Astrocyte (in vitro differentiated cells and primary cell): ENCODE data around the gene SMIM5. TPM values are rescaled to one million over a fixed set of nuclear protein-coding genes. Genes with fewer than 3 reads are reported as not detected.
"Not testable (repeated sequence)": the region's sequence is repeated elsewhere in the genome, so short reads cannot be mapped to it uniquely, and the experiment has no call there.

Experiments
- DNase-seq: peaks from one replicate; pipeline ENCODE4 v3.0.0-alpha.2; 2010; ENCODE audit warnings: low read depth
- FAIRE-seq: peaks from 2 replicates; lab custom pipeline; 2011; peaks lifted over from hg19 to GRCh38; lab: Jason Lieb, UNC
- H2AFZ ChIP-seq: 2 replicates; pipeline ENCODE4 v1.6.0; 2012; ENCODE audit warnings: low read depth, low read length, inconsistent platforms
- H3K27ac ChIP-seq: 2 replicates; pipeline ENCODE4 v1.5.1; 2011; ENCODE audit warnings: low read depth, low read length, inconsistent platforms
- H3K27me3 ChIP-seq: 2 replicates; pipeline ENCODE4 v1.6.0; 2011; ENCODE audit warnings: low read length, inconsistent platforms; ENCODE audit not compliant: insufficient read depth
- H3K36me3 ChIP-seq: 2 replicates; pipeline ENCODE4 v1.5.1; 2011; ENCODE audit warnings: low read length, inconsistent platforms; ENCODE audit not compliant: insufficient read depth
- H3K4me1 ChIP-seq: 2 replicates; pipeline ENCODE4 v1.5.1; 2011; ENCODE audit warnings: low read length, inconsistent platforms; ENCODE audit not compliant: insufficient read depth
- H3K4me2 ChIP-seq: 2 replicates; pipeline ENCODE4 v1.6.0; 2012; ENCODE audit warnings: low read length, inconsistent platforms
- H3K4me3 ChIP-seq: 2 replicates; pipeline ENCODE4 v1.5.1; 2011; ENCODE audit warnings: low read depth, mild to moderate bottlenecking, low read length, inconsistent platforms; ENCODE audit not compliant: insufficient read depth
- H3K79me2 ChIP-seq: 2 replicates; pipeline ENCODE4 v1.6.0; 2012; ENCODE audit warnings: mild to moderate bottlenecking, low read length, inconsistent platforms; ENCODE audit not compliant: insufficient read depth
- H3K9ac ChIP-seq: 2 replicates; pipeline ENCODE4 v1.6.0; 2012; ENCODE audit warnings: mild to moderate bottlenecking, low read length, inconsistent platforms
- H3K9me3 ChIP-seq: 2 replicates; pipeline ENCODE4 v1.5.1; 2012; ENCODE audit warnings: low read depth, mild to moderate bottlenecking, low read length, inconsistent platforms; ENCODE audit not compliant: insufficient read depth
- H4K20me1 ChIP-seq: 2 replicates; pipeline ENCODE4 v1.6.0; 2012; ENCODE audit warnings: low read length, inconsistent platforms; ENCODE audit not compliant: insufficient read depth
- H3K27ac Mint-ChIP-seq: one replicate; pipeline ENCODE4 v1.8.0; 2021; ENCODE audit warnings: mild to moderate bottlenecking, mixed read lengths; ENCODE audit not compliant: unreplicated experiment
- H3K27me3 Mint-ChIP-seq: one replicate; pipeline ENCODE4 v1.8.0; 2021; ENCODE audit warnings: low read depth, mixed read lengths; ENCODE audit not compliant: unreplicated experiment
- H3K36me3 Mint-ChIP-seq: one replicate; pipeline ENCODE4 v1.8.0; 2021; ENCODE audit warnings: low read depth, mixed read lengths; ENCODE audit not compliant: unreplicated experiment
- H3K4me1 Mint-ChIP-seq: one replicate; pipeline ENCODE4 v1.8.0; 2021; ENCODE audit warnings: low read depth, mixed read lengths; ENCODE audit not compliant: unreplicated experiment
- H3K4me3 Mint-ChIP-seq: one replicate; pipeline ENCODE4 v1.8.0; 2021; ENCODE audit warnings: mild to moderate bottlenecking, moderate library complexity, mixed read lengths; ENCODE audit not compliant: unreplicated experiment
- H3K9me3 Mint-ChIP-seq: one replicate; pipeline ENCODE4 v1.8.0; 2021; ENCODE audit warnings: mild to moderate bottlenecking, mixed read lengths; ENCODE audit not compliant: unreplicated experiment
- EZH2 ChIP-seq: IDR thresholded peaks from 2 replicates; pipeline ENCODE4 v1.6.1; 2012; ENCODE audit warnings: mild to moderate bottlenecking, low read length, inconsistent platforms; ENCODE audit not compliant: insufficient read depth
- total RNA-seq: library from RNA; stranded (reverse); gene quantifications from 2 replicates; pipeline ENCODE4 v1.2.1, GENCODE V29; 2021
- TF ChIP-seq, protein P1 (sequence below): IDR thresholded peaks from 2 replicates; pipeline ENCODE4 v1.5.1; 2011; ENCODE audit warnings: low read depth, mild to moderate bottlenecking, inconsistent platforms, low read length, moderate library complexity; ENCODE audit not compliant: insufficient read depth

SMIM5 gene
- total RNA-seq, 1 donor from 2014 or later: 0.07 TPM

DNA sequence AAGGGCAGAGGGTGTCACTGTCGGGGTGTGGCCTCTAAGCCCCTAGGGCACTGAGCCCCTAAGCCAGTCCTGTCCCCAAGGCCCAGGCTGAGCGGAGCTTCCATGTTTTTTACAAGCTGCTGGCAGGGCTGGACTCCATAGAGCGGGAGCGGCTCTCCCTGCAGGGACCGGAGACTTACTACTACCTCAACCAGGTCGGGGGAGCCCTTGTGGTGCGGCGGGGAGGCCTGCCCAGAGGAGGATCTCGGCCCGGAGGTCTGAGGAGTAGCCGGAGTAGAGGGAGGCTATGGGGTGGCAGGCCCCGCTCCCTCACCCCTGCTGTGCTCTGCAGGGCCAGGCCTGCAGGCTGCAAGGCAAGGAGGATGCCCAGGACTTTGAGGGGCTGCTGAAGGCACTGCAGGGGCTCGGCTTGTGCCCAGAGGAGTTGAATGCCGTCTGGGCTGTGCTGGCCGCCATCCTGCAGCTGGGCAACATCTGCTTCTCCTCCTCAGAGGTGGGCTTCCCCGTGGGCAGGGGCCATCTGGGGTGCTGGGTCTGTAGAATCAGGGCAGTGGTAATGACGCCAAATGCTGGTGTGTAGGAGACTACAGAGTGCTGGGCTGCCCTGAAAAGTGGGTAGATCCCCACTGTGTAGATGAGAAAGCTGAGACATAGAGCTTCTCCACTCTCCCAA, 40.8 kb upstream of the SMIM5 start:
- DNase-seq: no peak

DNA sequence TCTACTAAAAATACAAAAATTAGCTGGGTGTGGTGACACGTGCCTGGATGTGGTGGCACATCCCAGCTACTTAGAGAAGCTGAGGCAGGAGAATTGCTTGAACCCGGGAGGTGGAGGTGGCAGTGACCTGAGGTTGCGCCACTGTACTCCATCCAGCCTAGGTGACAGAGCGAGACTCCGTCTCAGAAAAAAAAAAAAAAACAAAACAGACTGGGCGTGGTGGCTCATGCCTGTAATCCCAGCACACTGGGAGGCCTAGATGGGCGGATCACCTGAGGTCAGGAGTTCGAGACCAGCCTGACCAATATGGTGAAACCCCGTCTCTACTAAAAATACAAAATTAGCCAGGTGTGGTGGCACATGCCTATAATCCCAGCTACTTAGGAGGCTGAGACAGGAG, 39.8 kb upstream of the SMIM5 start:
- not testable (repeated sequence) for H3K27me3 ChIP-seq, H3K36me3 ChIP-seq, H3K27ac Mint-ChIP-seq, H3K4me3 ChIP-seq, H3K27ac ChIP-seq, H3K4me1 Mint-ChIP-seq, DNase-seq, H2AFZ ChIP-seq, H3K9ac ChIP-seq, H3K79me2 ChIP-seq, H3K4me1 ChIP-seq, H3K9me3 ChIP-seq, H4K20me1 ChIP-seq, H3K9me3 Mint-ChIP-seq, H3K36me3 Mint-ChIP-seq, H3K4me2 ChIP-seq, H3K4me3 Mint-ChIP-seq, FAIRE-seq
- peaks cover 18% of the 10 kb centered on the region for H3K27me3 Mint-ChIP-seq

More for the DNA sequence above, 40.8 kb upstream of the SMIM5 start:
- H3K9me3 Mint-ChIP-seq: no peaks in the 10 kb centered on the region
- H3K79me2 ChIP-seq: no peaks in the 10 kb centered on the region
- H3K4me1 Mint-ChIP-seq: no peaks in the 10 kb centered on the region
- peaks cover 18% of the 10 kb centered on the region for H3K27me3 Mint-ChIP-seq
- H4K20me1 ChIP-seq: no peaks in the 10 kb centered on the region
- H3K4me3 Mint-ChIP-seq: no peak overlapping the region
- no peak overlapping the region for H3K27ac Mint-ChIP-seq
- no peaks in the 10 kb centered on the region for H3K36me3 ChIP-seq
- TF ChIP-seq, protein P1, sequence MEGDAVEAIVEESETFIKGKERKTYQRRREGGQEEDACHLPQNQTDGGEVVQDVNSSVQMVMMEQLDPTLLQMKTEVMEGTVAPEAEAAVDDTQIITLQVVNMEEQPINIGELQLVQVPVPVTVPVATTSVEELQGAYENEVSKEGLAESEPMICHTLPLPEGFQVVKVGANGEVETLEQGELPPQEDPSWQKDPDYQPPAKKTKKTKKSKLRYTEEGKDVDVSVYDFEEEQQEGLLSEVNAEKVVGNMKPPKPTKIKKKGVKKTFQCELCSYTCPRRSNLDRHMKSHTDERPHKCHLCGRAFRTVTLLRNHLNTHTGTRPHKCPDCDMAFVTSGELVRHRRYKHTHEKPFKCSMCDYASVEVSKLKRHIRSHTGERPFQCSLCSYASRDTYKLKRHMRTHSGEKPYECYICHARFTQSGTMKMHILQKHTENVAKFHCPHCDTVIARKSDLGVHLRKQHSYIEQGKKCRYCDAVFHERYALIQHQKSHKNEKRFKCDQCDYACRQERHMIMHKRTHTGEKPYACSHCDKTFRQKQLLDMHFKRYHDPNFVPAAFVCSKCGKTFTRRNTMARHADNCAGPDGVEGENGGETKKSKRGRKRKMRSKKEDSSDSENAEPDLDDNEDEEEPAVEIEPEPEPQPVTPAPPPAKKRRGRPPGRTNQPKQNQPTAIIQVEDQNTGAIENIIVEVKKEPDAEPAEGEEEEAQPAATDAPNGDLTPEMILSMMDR: no peak
- no peak for TF ChIP-seq EZH2
- no peak overlapping the region for H3K4me3 ChIP-seq
- no peaks in the 10 kb centered on the region for H3K9me3 ChIP-seq
- FAIRE-seq: no peak
- H3K4me2 ChIP-seq: no peak overlapping the region
- H3K4me1 ChIP-seq: no peaks in the 10 kb centered on the region
- H3K27ac ChIP-seq: no peak overlapping the region
- H2AFZ ChIP-seq: no peak overlapping the region
- peaks cover 8% of the 10 kb centered on the region for H3K27me3 ChIP-seq
- H3K9ac ChIP-seq: no peak overlapping the region
- H3K36me3 Mint-ChIP-seq: peaks cover 2% of the 10 kb centered on the region

DNA sequence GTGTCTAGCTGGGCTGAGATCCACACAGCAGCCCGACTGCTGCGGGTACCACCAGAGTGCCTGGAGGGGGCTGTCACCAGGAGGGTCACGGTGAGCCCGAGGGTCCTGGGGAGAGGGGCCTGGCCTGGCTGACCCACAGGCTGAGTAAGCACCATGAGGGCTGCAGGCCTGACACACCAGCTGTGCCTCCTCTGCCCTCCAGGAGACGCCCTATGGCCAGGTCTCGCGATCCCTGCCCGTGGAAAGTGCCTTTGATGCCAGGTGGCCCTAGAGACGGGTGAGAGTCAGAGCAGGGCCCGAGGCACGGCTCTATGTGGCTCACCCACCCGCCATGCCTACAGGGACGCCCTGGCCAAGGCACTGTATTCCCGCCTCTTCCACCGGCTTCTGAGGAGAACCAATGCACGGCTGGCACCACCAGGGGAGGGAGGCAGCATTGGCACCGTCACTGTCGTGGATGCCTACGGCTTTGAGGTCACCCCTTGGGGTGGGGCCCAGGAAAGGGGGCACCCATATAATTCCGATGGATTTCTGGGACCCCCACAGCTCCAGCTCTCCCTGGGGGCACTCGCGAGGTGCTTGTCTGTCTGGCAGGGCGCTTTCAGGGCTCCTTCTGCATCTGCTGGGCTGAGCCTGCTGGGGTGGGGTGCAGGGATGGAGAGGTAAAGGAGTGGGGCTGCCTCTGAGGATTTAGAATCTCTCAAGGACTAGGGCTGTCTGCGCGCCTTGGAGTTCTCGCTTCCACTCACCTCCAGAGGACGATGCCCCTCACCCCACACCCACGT, 38.5 kb upstream of the SMIM5 start:
- DNase-seq (no peak), FAIRE-seq (no peak)
- Histone ChIP-seq H4K20me1 (no peaks in the 10 kb centered on the region), H3K9me3 (no peaks in the 10 kb centered on the region), H3K9ac (no peak overlapping the region), H3K4me3 (no peak overlapping the region), H3K36me3 (no peaks in the 10 kb centered on the region), H3K79me2 (no peaks in the 10 kb centered on the region), H3K27ac (no peak overlapping the region), H3K27me3 (peaks cover 4% of the 10 kb centered on the region), H3K4me2 (no peak overlapping the region), H2AFZ (no peak overlapping the region), H3K4me1 (no peaks in the 10 kb centered on the region)
- no peaks in the 10 kb centered on the region for H3K9me3 Mint-ChIP-seq
- no peaks in the 10 kb centered on the region for H3K4me1 Mint-ChIP-seq
- no peak overlapping the region for H3K27ac Mint-ChIP-seq
- H3K4me3 Mint-ChIP-seq: no peak overlapping the region
- no peak for TF ChIP-seq EZH2
- TF ChIP-seq, protein P1: no peak
- peaks cover 2% of the 10 kb centered on the region for H3K36me3 Mint-ChIP-seq
- peaks cover 18% of the 10 kb centered on the region for H3K27me3 Mint-ChIP-seq
